ENCODE data around the gene PPP2R2D.

DNA sequence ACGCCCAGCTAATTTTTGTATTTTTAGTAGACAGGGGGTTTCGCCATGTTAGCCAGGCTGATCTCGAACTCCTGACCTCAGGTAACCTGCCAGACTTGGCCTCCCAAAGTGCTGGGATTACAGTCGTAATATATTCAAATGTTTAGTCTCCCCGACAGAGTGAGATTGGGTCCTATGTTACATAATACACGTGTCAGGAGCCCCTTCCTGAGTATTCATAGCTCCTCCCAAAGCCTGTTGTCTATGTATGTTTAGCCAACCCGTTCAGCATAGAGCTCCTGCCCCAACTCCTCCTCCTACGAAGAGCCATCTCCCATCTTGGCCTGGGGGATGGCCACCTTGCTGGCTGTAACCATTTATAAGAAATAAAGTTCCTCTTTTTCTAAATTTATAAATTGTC is 2.7 kb upstream of the PPP2R2D start:
- TF ChIP-seq CTCF (IDR thresholded peaks at IDR 0.05) (no peak), POLR2A (IDR thresholded peaks at IDR 0.05) (no peak)
